GM23248 (cell line): ENCODE results near the gene TCN1.

Experiments
- EZH2 ChIP-seq: fragments of 200-600 bp; sonication (generic); IDR thresholded peaks from 2 replicates; pipeline ENCODE4 v1.6.1; 2018; ENCODE audit warnings: antibody characterized with exemption, mild to moderate bottlenecking; ENCODE audit not compliant: insufficient read depth, poor library complexity, severe bottlenecking
- EZH2phosphoT487 ChIP-seq: fragments of 200-600 bp; sonication (generic); IDR thresholded peaks from 2 replicates; pipeline ENCODE4 v1.6.1; 2018; ENCODE audit warnings: antibody characterized with exemption, moderate library complexity, mild to moderate bottlenecking, low read depth; ENCODE audit not compliant: insufficient read depth

DNA sequence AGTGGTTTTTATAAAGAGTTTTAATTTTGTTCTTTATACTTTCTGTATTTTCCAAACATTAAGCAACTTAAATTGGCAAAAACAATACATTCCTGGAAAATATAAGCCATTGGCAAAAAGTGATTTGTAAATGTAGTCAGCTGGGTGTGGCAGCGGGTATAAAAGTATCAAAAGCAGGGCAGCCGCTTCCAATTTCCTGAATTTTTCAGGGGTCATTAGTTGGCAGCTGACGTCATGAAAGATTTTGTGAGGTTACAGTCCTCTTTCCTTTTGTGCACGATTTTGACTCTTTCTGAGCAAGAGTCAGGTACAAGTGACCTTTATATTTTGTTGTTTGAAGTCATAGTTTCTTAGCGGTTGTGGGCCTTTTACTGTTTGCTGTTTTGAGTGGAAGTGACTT, 12.3 kb upstream of the TCN1 start, which contains the start of gene OOSP3:
- TF ChIP-seq EZH2phosphoT487 = no peak
- no peak for TF ChIP-seq EZH2
